Activated CD4-positive, alpha-beta T cell treated with anti-CD3 and anti-CD28 coated beads, Interleukin-2, amount 10 ng/mL, durations not matched to agents 24 days and 14 days (primary cell): Measurements from ENCODE around the gene NR2E1. TPM values are rescaled to one million over a fixed set of nuclear protein-coding genes. Genes with fewer than 3 reads are reported as not detected.

Experiments used
- DNase-seq: peaks from one replicate; pipeline ENCODE4 v3.0.0; 2022
- H3K27ac Mint-ChIP-seq: one replicate; pipeline ENCODE4 v1.8.0; 2022; ENCODE audit warnings: mild to moderate bottlenecking, mixed read lengths
- H3K27me3 Mint-ChIP-seq: one replicate; pipeline ENCODE4 v1.8.0; 2022; ENCODE audit warnings: mixed read lengths
- H3K36me3 Mint-ChIP-seq: one replicate; pipeline ENCODE4 v1.8.0; 2022; ENCODE audit warnings: low read depth, mild to moderate bottlenecking, mixed read lengths
- H3K4me1 Mint-ChIP-seq: one replicate; pipeline ENCODE4 v1.8.0; 2021; ENCODE audit warnings: mixed read lengths
- H3K4me3 Mint-ChIP-seq: one replicate; pipeline ENCODE4 v1.8.0; 2022; ENCODE audit warnings: mild to moderate bottlenecking, moderate library complexity, mixed read lengths
- H3K9me3 Mint-ChIP-seq: one replicate; pipeline ENCODE4 v1.8.0; 2021; ENCODE audit warnings: mixed read lengths
- intact Hi-C: fragments of 100-400 bp; cut with micrococcal nuclease; formaldehyde crosslinking; loops from one replicate; pipeline ENCODE4 v1.15.1; 2023
- total RNA-seq: library from RNA; stranded (reverse); gene quantifications from 2 replicates; pipeline ENCODE4 v1.2.3, GENCODE V29; 2022

NR2E1 gene
- total RNA-seq, 1 donor from 2014 or later, result not detected

- Mint-ChIP-seq H3K27ac (no peak overlapping the region), H3K4me1 (no peaks in the 10 kb centered on the region), H3K27me3 (no peaks in the 10 kb centered on the region), H3K4me3 (no peak overlapping the region), H3K9me3 (no peaks in the 10 kb centered on the region), H3K36me3 (peaks cover 16% of the 10 kb centered on the region)
- no peak for DNase-seq
- intact Hi-C loops, result no loop called here
Observed at GRCh38 chr6:108235127-108235526, 69.3 kb downstream of the NR2E1 start.

- Mint-ChIP-seq H3K27ac (no peak overlapping the region), H3K9me3 (no peaks in the 10 kb centered on the region), H3K27me3 (no peaks in the 10 kb centered on the region), H3K36me3 (peaks cover 24% of the 10 kb centered on the region), H3K4me3 (no peak overlapping the region), H3K4me1 (no peaks in the 10 kb centered on the region)
- intact Hi-C loops, result no loop called here
- no peak for DNase-seq
Observed at GRCh38 chr6:108236791-108237190, 71.0 kb downstream of the NR2E1 start.

- no peak for DNase-seq
- Mint-ChIP-seq H3K4me3 (no peak overlapping the region), H3K9me3 (no peaks in the 10 kb centered on the region), H3K27ac (no peak overlapping the region), H3K36me3 (peaks cover 34% of the 10 kb centered on the region), H3K4me1 (no peaks in the 10 kb centered on the region), H3K27me3 (no peaks in the 10 kb centered on the region)
- intact Hi-C loops, result no loop called here
Observed at GRCh38 chr6:108238322-108238721, 72.5 kb downstream of the NR2E1 start.

Other genes starting within 250 kb of the NR2E1 start
- 91.8 and 94.4 TPM in 2 replicates for gene SEC63, start 207.8 kb upstream of the NR2E1 start, total RNA-seq
- 14.6 and 16.8 TPM in 2 replicates for gene OSTM1, start 91.3 kb upstream of the NR2E1 start, total RNA-seq
- gene SNX3, start 95.0 kb downstream of the NR2E1 start, total RNA-seq, result 75.1 and 78.0 TPM in 2 replicates
- 6.0 and 6.3 TPM in 2 replicates for gene AFG1L, start 129.0 kb downstream of the NR2E1 start, total RNA-seq